ENCODE data around the gene SLC26A11.

DNA sequence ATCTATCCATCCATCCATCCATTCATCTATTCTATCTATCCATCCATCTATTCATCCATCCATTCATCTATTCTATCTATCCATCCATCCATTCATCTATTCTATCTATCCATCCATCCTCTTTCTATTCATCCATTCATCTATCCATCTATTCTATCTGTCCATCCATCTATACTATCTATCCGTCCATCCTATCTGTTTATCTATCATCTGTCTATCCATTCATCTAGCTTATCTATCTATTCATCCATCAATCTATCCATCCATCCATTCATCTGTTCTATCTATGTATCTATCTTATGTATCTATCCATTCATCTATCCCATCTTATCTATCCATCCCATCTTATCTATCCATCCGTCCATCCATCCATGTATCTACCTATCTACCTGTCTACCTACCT, 49.2 kb downstream of the SLC26A11 start:
- TF ChIP-seq, protein P1, sequence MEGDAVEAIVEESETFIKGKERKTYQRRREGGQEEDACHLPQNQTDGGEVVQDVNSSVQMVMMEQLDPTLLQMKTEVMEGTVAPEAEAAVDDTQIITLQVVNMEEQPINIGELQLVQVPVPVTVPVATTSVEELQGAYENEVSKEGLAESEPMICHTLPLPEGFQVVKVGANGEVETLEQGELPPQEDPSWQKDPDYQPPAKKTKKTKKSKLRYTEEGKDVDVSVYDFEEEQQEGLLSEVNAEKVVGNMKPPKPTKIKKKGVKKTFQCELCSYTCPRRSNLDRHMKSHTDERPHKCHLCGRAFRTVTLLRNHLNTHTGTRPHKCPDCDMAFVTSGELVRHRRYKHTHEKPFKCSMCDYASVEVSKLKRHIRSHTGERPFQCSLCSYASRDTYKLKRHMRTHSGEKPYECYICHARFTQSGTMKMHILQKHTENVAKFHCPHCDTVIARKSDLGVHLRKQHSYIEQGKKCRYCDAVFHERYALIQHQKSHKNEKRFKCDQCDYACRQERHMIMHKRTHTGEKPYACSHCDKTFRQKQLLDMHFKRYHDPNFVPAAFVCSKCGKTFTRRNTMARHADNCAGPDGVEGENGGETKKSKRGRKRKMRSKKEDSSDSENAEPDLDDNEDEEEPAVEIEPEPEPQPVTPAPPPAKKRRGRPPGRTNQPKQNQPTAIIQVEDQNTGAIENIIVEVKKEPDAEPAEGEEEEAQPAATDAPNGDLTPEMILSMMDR (IDR thresholded peaks at IDR 0.05) = no peak
- TF ChIP-seq EP300 (IDR thresholded peaks at IDR 0.05) (no peak), POLR2A (IDR thresholded peaks at IDR 0.05; ENCODE audit: low read depth) (no peak)

Measured in esophagus muscularis mucosa (tissue), 4 donors.